Bronchial epithelial cell (primary cell): ENCODE results near the gene KATNIP. TPM values are rescaled to one million over a fixed set of nuclear protein-coding genes. Genes with fewer than 3 reads are reported as not detected.
A peak's percentile ranks its signal among the peaks of the same experiment; 100 is the strongest.

Experiments used
- DNase-seq: peaks from one replicate; pipeline ENCODE4 v3.0.0-alpha.2; 2010; ENCODE audit warnings: low read depth
- FAIRE-seq: peaks from 2 replicates; lab custom pipeline; 2011; peaks lifted over from hg19 to GRCh38; lab: Jason Lieb, UNC
- H3K27me3 ChIP-seq: 2 replicates; pipeline ENCODE4 v1.5.1; 2011; ENCODE audit warnings: low read length; ENCODE audit not compliant: control insufficient read depth, insufficient read depth
- H3K36me3 ChIP-seq: 2 replicates; pipeline ENCODE4 v1.5.1; 2011; ENCODE audit warnings: low read length; ENCODE audit not compliant: control insufficient read depth, insufficient read depth
- H3K4me3 ChIP-seq: 2 replicates; pipeline ENCODE4 v1.5.1; 2011; ENCODE audit warnings: mild to moderate bottlenecking, low read depth, low read length, control low read depth
- total RNA-seq: library from RNA; depleted of rRNA; stranded (reverse); fragments of >200 nt; gene quantifications from 2 replicates; pipeline ENCODE4 v1.2.1, GENCODE V29; 2014
- TF ChIP-seq, protein P1 (sequence below): IDR thresholded peaks from 2 replicates; pipeline ENCODE4 v1.5.1; 2011; ENCODE audit warnings: mild to moderate bottlenecking, moderate library complexity, low read length, control low read depth, inconsistent platforms; ENCODE audit not compliant: insufficient read depth, severe bottlenecking

The KATNIP gene
- total RNA-seq, 1 donor from 2014 or later = 14.7 TPM

DNA sequence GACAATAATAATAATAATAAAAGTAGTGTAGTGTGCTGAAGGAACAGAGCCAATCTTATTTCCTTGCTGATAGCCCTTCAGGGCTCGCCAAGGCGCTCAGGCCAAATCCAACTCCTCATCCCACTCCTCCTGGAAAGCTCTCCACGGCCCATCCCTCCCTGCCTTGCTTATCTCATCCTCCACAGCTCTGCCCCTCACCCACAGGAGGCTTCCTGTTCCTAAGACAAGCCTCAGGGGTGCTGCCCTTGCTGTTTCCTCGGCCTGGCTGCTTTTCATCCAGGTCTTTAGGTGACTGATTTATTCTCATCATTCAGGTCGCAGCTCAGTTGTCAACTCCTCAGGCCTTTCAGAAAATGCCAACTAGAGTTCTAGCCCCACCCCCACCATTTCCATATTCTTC, 11.4 kb upstream of the KATNIP start:
- H3K27me3 ChIP-seq = no peaks in the 10 kb centered on the region
- H3K36me3 ChIP-seq = peaks cover 16% of the 10 kb centered on the region
- DNase-seq = no peak
- TF ChIP-seq, protein P1, sequence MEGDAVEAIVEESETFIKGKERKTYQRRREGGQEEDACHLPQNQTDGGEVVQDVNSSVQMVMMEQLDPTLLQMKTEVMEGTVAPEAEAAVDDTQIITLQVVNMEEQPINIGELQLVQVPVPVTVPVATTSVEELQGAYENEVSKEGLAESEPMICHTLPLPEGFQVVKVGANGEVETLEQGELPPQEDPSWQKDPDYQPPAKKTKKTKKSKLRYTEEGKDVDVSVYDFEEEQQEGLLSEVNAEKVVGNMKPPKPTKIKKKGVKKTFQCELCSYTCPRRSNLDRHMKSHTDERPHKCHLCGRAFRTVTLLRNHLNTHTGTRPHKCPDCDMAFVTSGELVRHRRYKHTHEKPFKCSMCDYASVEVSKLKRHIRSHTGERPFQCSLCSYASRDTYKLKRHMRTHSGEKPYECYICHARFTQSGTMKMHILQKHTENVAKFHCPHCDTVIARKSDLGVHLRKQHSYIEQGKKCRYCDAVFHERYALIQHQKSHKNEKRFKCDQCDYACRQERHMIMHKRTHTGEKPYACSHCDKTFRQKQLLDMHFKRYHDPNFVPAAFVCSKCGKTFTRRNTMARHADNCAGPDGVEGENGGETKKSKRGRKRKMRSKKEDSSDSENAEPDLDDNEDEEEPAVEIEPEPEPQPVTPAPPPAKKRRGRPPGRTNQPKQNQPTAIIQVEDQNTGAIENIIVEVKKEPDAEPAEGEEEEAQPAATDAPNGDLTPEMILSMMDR = no peak
- no peak overlapping the region for H3K4me3 ChIP-seq
- FAIRE-seq = no peak

DNA sequence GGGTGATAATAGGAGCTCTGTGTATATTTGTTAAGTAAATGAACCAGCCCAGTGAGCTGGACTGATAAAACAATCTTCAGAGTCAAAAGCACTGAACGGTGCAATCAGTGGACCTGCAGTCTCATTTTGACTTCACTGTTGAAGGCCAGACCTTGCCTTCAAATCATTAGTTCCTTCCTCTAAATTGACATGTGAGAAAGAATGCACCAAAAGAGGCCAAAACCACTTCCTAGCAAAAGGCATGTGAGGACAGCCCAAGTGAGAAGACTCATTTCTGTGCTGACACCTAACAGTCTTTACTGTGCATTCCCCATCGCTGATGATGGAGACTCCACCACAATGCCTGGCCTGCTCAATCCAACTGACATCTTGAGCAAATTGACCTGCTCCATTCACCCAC, 10.8 kb upstream of the KATNIP start:
- no peaks in the 10 kb centered on the region for H3K27me3 ChIP-seq
- no peak for DNase-seq
- no peak for FAIRE-seq
- H3K4me3 ChIP-seq = no peak overlapping the region
- H3K36me3 ChIP-seq = peaks cover 20% of the 10 kb centered on the region
- TF ChIP-seq, protein P1 = no peak

DNA sequence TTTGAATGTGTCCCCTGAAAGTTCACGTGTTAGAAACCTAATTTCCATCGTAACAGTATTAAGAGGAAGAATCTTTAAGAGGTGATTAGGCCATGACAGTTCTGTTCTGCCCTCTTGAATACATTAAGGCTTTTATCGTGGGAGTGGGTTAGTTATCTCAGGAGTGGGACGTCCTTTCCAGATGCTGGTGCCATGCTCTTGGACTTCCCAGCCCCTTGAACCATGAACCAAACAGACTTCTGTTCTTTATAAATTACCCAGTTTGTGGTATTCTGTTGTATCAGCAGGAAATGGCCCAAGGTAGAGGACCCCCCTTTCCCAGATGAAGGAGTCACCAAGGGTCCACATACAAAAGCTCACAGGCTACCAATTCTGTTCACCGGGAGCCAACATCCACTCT, 10.3 kb upstream of the KATNIP start:
- TF ChIP-seq, protein P1 = no peak
- H3K36me3 ChIP-seq = peaks cover 20% of the 10 kb centered on the region
- FAIRE-seq = no peak
- no peak for DNase-seq
- no peak overlapping the region for H3K4me3 ChIP-seq
- no peaks in the 10 kb centered on the region for H3K27me3 ChIP-seq

DNA sequence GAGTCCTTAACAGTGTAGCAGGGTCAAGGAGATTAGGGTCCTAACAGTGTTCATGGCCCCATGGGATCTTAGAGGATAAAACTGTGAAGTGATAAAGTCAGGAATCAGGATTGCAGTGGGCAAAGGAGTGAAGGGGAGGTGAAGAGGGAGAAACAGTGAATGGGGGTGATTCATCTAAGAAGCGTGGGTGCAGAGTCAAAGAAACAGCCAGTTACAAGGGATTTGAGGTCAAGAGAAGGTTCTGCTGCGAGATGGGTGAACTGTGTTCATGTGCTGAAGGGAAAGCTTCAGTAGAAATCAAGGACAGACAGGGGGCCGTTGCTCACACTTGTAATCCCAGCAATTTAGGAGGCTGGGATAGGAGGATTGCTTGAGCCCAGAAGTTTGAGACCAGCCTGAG, 6.1 kb upstream of the KATNIP start:
- no peaks in the 10 kb centered on the region for H3K27me3 ChIP-seq
- TF ChIP-seq, protein P1 = no peak
- DNase-seq = no peak
- no peak overlapping the region for H3K4me3 ChIP-seq
- FAIRE-seq = no peak
- peaks cover 16% of the 10 kb centered on the region for H3K36me3 ChIP-seq

DNA sequence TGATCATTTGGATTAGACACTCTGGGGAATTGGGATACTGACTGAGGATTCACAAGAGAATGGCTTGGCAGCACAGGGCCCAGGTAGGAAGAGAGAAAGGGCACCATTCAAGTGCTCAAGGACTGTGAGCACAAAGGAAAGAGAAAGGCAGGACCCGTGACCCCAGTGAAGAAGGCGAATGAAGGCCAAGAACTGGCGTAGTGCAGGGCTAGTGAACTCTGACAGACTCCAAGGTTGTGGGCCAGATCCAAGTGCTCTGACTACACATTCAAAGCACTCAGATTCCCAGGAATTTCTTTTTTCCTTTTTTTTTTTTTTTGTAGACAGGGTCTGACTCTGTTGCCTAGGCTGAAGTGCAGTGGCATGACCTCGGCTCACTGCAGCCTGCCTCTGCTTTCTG, 5.3 kb upstream of the KATNIP start:
- DNase-seq (no peak), FAIRE-seq (no peak)
- H3K36me3 ChIP-seq = peaks cover 14% of the 10 kb centered on the region
- no peak overlapping the region for H3K4me3 ChIP-seq
- no peaks in the 10 kb centered on the region for H3K27me3 ChIP-seq
- TF ChIP-seq, protein P1 = no peak

DNA sequence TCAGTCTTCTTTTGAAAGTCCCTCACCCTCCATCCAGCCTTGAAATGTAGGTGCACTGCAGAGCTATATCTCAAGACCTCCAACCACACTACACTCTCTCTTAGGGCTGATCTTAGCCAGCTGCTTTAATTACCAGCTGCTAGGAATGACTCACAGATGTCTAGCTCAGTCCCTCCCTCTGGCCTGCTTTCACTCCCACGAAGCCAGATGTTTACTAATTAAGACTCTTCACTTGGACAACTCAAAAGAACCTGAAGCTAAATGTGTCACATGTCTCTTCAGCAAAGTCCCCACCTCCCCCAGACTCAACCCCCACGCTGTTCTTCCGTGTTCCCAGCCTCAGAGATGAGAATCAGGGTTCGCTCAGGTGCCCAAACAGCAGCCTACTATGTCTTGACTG, 2.8 kb upstream of the KATNIP start:
- FAIRE-seq (no peak), DNase-seq (peak; percentile 73)
- no peak overlapping the region for H3K4me3 ChIP-seq
- no peaks in the 10 kb centered on the region for H3K27me3 ChIP-seq
- H3K36me3 ChIP-seq = peaks cover 12% of the 10 kb centered on the region
- TF ChIP-seq, protein P1 = no peak
